HepG2 (cell line): ENCODE data around the gene KIAA1755. TPM values are rescaled to one million over a fixed set of nuclear protein-coding genes. Genes with fewer than 3 reads are reported as not detected.

Experiments used
- ADNP ChIP-seq: sonication (generic); formaldehyde crosslinking; IDR thresholded peaks from 2 replicates; pipeline ENCODE4 v1.4.0; 2020; ENCODE audit warnings: missing genetic modification reagents
- CERS6 ChIP-seq: sonication (generic); formaldehyde crosslinking; IDR thresholded peaks from 2 replicates; pipeline ENCODE4 v1.5.0; 2020; ENCODE audit warnings: missing genetic modification reagents
- CREB3 ChIP-seq: sonication (generic); formaldehyde crosslinking; IDR thresholded peaks from 2 replicates; pipeline ENCODE4 v1.5.0; 2020; ENCODE audit warnings: missing genetic modification reagents
- DBP ChIP-seq: sonication (generic); formaldehyde crosslinking; IDR thresholded peaks from 2 replicates; pipeline ENCODE4 v1.4.0; 2020; ENCODE audit warnings: missing genetic modification reagents; ENCODE audit errors: not compliant biosample characterization
- ELF3 ChIP-seq: IDR thresholded peaks from 2 replicates; pipeline ENCODE4 v1.6.1; 2016; ENCODE audit warnings: missing genetic modification reagents, missing compliant biosample characterization
- HINFP ChIP-seq: sonication (generic); formaldehyde crosslinking; IDR thresholded peaks from 2 replicates; pipeline ENCODE4 v1.4.0; 2020; ENCODE audit warnings: low read depth, mild to moderate bottlenecking, missing genetic modification reagents
- MYC ChIP-seq: sonication (generic); formaldehyde crosslinking; IDR thresholded peaks from 2 replicates; pipeline ENCODE4 v1.9.0; 2021; ENCODE audit warnings: missing genetic modification reagents, borderline replicate concordance
- NFE2 ChIP-seq: sonication (generic); formaldehyde crosslinking; IDR thresholded peaks from 2 replicates; pipeline ENCODE4 v1.4.0; 2020; ENCODE audit warnings: missing genetic modification reagents
- NFKB2 ChIP-seq: sonication (generic); formaldehyde crosslinking; IDR thresholded peaks from 2 replicates; pipeline ENCODE4 v1.4.0; 2020; ENCODE audit warnings: missing genetic modification reagents, borderline replicate concordance
- NFKBIZ ChIP-seq: IDR thresholded peaks from 2 replicates; pipeline ENCODE4 v1.6.1; 2018; ENCODE audit warnings: missing genetic modification reagents, missing compliant biosample characterization
- PRDM10 ChIP-seq: sonication (generic); formaldehyde crosslinking; IDR thresholded peaks from 2 replicates; pipeline ENCODE4 v1.4.0; 2020; ENCODE audit warnings: low read depth, missing genetic modification reagents
- TARDBP ChIP-seq: sonication (generic); formaldehyde crosslinking; IDR thresholded peaks from 2 replicates; pipeline ENCODE4 v1.8.0; 2022; ENCODE audit warnings: mild to moderate bottlenecking, missing genetic modification reagents
- ZBTB25 ChIP-seq: IDR thresholded peaks from 2 replicates; pipeline ENCODE4 v1.6.1; 2018; ENCODE audit warnings: missing genetic modification reagents
- ZNF251 ChIP-seq: sonication (generic); formaldehyde crosslinking; IDR thresholded peaks from 2 replicates; pipeline ENCODE4 v1.9.0; 2021; ENCODE audit warnings: mild to moderate bottlenecking, missing genetic modification reagents
- ZNF30 ChIP-seq: sonication (generic); formaldehyde crosslinking; IDR thresholded peaks from 2 replicates; pipeline ENCODE4 v1.5.0; 2020; ENCODE audit warnings: mild to moderate bottlenecking, missing genetic modification reagents
- ZNF484 ChIP-seq: sonication (generic); formaldehyde crosslinking; IDR thresholded peaks from 2 replicates; pipeline ENCODE4 v1.5.1; 2020; ENCODE audit warnings: mild to moderate bottlenecking, low read depth, missing genetic modification reagents, borderline replicate concordance
- ZNF781 ChIP-seq: sonication (generic); formaldehyde crosslinking; IDR thresholded peaks from 2 replicates; pipeline ENCODE4 v1.5.1; 2020; ENCODE audit warnings: borderline replicate concordance, mild to moderate bottlenecking, missing genetic modification reagents; ENCODE audit errors: not compliant biosample characterization
- polyA plus RNA-seq, 8 experiments: library from polyadenylated mRNA; depleted of rRNA in 3 of 8; stranded (reverse) in 7 of 8; unstranded in 1 of 8; fragments of >200 nt; fragmentation: Illumina TruSeq in 4 of 8; extraction: Trizol in 4 of 8; gene quantifications; 2 replicates each; pipeline versions ENCODE4 v1.2.1 to v1.2.3, GENCODE V29; 2011 to 2016; ENCODE audit warnings: low read depth in 4 of 8, missing spikeins in 1 of 8, mixed read lengths in 1 of 8; ENCODE audit not compliant: insufficient read depth in 1 of 8
- total RNA-seq, 5 experiments: library from RNA; depleted of rRNA; stranded (reverse); fragments of >200 nt; fragmentation: Illumina TruSeq; extraction: Trizol; gene quantifications; 2 replicates each; pipeline ENCODE4 v1.2.3, GENCODE V29; 2016; ENCODE audit warnings: low read depth in 1 of 5

The KIAA1755 gene
- total and polyA plus RNA-seq, 2 of the 13 experiments (the other 11 are each of a cell fraction or from before 2014, with no cell fraction given): 0.04 TPM; not detected in 1

- TF ChIP-seq PRDM10 (CRISPR knock-in tag) (no peak), ZNF484 (CRISPR knock-in tag) (no peak), NFE2 (CRISPR knock-in tag) (no peak), ADNP (CRISPR knock-in tag) (no peak), ZBTB25 (CRISPR knock-in tag) (no peak), NFKBIZ (CRISPR knock-in tag) (no peak), NFKB2 (CRISPR knock-in tag) (peak; percentile 57; the same call in 1 of the 2 replicates), CREB3 (CRISPR knock-in tag) (no peak), ELF3 (CRISPR knock-in tag) (no peak), ZNF30 (CRISPR knock-in tag) (no peak), ZNF781 (CRISPR knock-in tag) (no peak), DBP (CRISPR knock-in tag) (no peak), CERS6 (no peak), TARDBP (CRISPR knock-in tag) (no peak), ZNF251 (CRISPR knock-in tag) (no peak), HINFP (CRISPR knock-in tag) (no peak), MYC (CRISPR knock-in tag) (no peak)
These were observed 87.0 kb downstream of the KIAA1755 start (continued) for GRCh38 chr20:38173237-38174156.
